Measurements from ENCODE around the gene HMBS.

DNA sequence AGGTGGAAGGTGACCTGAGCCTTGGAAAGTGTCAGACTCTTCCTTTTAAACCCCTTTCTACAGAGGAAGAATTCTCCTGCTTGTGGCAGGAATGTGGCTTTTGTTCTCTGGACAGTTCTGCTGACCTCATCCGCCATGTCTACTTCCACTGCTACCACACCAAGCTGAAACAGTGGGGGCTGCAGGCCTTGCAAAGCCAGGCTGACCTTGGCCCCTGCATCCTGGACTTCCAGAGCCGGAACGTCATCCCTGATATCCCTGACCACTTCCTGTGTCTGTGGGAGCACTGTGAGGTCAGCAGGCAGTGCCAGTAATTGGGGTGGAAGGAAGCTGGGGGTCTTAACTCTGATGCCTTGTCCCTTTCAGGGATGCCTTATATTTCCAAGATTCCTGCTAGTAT, 46.0 kb downstream of the HMBS start:
- TF ChIP-seq POLR2A (IDR thresholded peaks at IDR 0.05) (no peak), EP300 (IDR thresholded peaks at IDR 0.05) (no peak)
- TF ChIP-seq, protein P1, sequence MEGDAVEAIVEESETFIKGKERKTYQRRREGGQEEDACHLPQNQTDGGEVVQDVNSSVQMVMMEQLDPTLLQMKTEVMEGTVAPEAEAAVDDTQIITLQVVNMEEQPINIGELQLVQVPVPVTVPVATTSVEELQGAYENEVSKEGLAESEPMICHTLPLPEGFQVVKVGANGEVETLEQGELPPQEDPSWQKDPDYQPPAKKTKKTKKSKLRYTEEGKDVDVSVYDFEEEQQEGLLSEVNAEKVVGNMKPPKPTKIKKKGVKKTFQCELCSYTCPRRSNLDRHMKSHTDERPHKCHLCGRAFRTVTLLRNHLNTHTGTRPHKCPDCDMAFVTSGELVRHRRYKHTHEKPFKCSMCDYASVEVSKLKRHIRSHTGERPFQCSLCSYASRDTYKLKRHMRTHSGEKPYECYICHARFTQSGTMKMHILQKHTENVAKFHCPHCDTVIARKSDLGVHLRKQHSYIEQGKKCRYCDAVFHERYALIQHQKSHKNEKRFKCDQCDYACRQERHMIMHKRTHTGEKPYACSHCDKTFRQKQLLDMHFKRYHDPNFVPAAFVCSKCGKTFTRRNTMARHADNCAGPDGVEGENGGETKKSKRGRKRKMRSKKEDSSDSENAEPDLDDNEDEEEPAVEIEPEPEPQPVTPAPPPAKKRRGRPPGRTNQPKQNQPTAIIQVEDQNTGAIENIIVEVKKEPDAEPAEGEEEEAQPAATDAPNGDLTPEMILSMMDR (IDR thresholded peaks at IDR 0.05) = no peak
